ENCODE results near the gene ATP6AP1. TPM values are rescaled to one million over a fixed set of nuclear protein-coding genes. Genes with fewer than 3 reads are reported as not detected.

The ATP6AP1 gene
- total RNA-seq, 6 experiments from 2014 or later: 26.5 to 41.4 (median 32.4) TPM

DNA sequence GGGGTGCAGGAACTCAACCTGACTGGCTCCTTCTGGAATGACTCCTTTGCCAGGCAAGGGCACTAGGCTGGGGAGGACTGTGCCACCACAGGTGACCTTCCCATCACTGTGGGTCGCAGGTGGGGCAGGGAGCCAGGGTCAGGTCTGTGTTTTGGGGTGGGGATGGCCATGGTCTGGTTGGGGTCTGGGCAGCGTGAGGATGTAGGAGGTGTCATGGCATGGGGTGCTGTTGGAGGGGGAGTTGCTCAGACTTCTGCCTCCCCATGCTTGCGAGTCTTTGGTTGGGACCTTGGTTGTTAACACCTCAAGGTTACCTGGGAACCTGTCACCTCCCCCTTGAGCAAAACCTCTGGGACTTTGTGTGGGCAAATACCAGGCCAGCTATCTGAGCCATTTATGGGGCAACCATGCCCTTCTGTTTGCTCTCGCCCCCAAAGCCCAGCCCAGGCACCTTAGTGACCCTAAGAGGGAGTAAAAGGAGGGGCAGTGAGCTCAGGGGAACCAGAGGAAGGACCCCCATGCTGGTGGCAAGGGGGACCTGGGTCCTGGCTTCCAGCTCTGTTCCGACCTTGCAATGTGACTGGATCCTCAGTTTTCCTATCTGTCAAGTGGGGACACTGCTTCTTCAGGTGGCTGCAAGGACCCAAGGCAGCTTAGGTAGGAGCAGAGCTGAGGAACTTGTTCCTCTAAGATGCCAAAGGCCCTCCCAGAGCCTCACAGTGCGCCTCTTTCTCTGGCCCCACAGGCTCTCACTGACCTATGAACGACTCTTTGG lies 6.1 kb downstream of the ATP6AP1 start:
- Histone ChIP-seq H3K9me3 (no peaks in the 10 kb centered on the region), H3K27me3 (no peaks in the 10 kb centered on the region), H3K4me3 (no peak overlapping the region), H3K4me1 (peaks cover 0 to 2% (median 0%) of the 10 kb centered on the region in 4 donors), H3K27ac (no peak overlapping the region), H3K36me3 (peaks cover 0 to 2% (median 0%) of the 10 kb centered on the region in 4 donors)
- ATAC-seq (no peak), DNase-seq (no peak)
- intact Hi-C loops (cut with DNase I): no loop called here
- WGBS (ENCODE audit: insufficient coverage, low coverage, low lambda C conversion rate, missing lambda C conversion rate): 67% methylated on average over 1 of the region's 7 CpGs
- no peak for TF ChIP-seq CTCF (IDR thresholded peaks at IDR 0.05)
- TF ChIP-seq POLR2A (IDR thresholded peaks at IDR 0.05): no peak

DNA sequence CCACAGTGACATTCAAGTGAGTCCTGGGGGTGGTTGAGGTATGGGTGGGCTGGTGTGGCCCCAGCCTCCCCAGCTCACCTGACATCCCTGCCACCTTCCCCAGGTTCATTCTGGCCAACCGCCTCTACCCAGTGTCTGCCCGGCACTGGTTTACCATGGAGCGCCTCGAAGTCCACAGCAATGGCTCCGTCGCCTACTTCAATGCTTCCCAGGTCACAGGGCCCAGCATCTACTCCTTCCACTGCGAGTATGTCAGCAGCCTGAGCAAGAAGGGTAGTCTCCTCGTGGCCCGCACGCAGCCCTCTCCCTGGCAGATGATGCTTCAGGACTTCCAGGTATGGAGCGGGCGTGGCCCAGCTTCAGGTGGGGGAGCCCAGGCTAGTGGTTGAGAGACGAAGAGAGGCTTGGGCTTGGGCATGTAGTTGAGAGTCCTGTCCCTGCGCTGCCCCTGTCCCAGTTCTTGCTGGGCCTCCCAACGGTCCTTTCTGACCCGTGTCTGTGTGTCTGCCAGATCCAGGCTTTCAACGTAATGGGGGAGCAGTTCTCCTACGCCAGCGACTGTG lies 6.8 kb downstream of the ATP6AP1 start:
- Histone ChIP-seq H3K4me3 (no peak overlapping the region), H3K27me3 (no peaks in the 10 kb centered on the region), H3K27ac (no peak overlapping the region), H3K4me1 (no peaks in the 10 kb centered on the region), H3K36me3 (peaks cover 0 to 2% (median 0%) of the 10 kb centered on the region in 4 donors), H3K9me3 (no peaks in the 10 kb centered on the region)
- intact Hi-C loops (cut with DNase I): no loop called here
- no CpG with 5 or more reads among the region's 19 CpGs for WGBS (ENCODE audit: insufficient coverage, low coverage, low lambda C conversion rate, missing lambda C conversion rate)
- TF ChIP-seq CTCF (IDR thresholded peaks at IDR 0.05) (no peak), POLR2A (IDR thresholded peaks at IDR 0.05) (no peak)
- no peak for DNase-seq
- ATAC-seq: no peak

DNA sequence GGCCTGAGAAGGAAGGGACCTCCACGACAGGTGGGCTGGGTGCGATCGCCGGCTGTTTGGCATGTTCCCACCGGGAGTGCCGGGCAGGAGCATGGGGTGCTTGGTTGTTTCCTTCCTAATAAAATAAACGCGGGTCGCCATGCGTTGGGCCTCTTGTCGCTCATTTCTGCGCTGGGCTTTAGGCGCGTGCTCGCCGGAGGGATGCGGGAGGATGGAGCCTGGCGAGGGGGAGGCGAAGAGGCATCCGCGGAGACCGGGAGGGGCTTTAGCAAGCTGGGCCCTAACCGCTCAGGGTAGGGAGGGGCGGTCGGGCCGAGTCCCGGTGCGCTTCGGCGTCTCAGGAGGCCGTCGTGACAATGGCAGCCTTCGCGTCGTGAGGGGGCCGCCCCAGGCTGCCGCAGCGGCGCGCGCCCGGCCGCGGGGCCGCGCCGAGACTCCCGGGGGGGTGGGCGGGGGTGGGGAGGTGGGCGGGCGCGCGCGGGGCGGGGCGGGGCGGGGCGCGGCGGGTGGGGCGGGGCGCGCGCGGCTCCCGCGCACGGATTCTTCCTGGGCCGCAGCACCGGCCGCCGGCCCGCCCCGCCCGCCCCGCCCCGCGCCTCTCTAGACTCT lies 8.0 kb downstream of the ATP6AP1 start:
- Histone ChIP-seq H3K27ac (peak overlapping the region; percentile 50 to 73 (median 57)), H3K4me1 (no peaks in the 10 kb centered on the region), H3K9me3 (no peaks in the 10 kb centered on the region), H3K36me3 (peaks cover 0 to 2% (median 0%) of the 10 kb centered on the region in 4 donors), H3K4me3 (peak overlapping the region; percentile 70 to 77 (median 71)), H3K27me3 (no peaks in the 10 kb centered on the region)
- no peak for TF ChIP-seq POLR2A (IDR thresholded peaks at IDR 0.05)
- TF ChIP-seq CTCF (IDR thresholded peaks at IDR 0.05): no peak
- peak in 3 of 4 donors; percentile 14 to 52 (median 44) for ATAC-seq
- intact Hi-C loops (cut with DNase I): no loop called here
- no peak for DNase-seq
- 30% methylated on average over 25 of the region's 78 CpGs for WGBS (ENCODE audit: insufficient coverage, low coverage, low lambda C conversion rate, missing lambda C conversion rate)

DNA sequence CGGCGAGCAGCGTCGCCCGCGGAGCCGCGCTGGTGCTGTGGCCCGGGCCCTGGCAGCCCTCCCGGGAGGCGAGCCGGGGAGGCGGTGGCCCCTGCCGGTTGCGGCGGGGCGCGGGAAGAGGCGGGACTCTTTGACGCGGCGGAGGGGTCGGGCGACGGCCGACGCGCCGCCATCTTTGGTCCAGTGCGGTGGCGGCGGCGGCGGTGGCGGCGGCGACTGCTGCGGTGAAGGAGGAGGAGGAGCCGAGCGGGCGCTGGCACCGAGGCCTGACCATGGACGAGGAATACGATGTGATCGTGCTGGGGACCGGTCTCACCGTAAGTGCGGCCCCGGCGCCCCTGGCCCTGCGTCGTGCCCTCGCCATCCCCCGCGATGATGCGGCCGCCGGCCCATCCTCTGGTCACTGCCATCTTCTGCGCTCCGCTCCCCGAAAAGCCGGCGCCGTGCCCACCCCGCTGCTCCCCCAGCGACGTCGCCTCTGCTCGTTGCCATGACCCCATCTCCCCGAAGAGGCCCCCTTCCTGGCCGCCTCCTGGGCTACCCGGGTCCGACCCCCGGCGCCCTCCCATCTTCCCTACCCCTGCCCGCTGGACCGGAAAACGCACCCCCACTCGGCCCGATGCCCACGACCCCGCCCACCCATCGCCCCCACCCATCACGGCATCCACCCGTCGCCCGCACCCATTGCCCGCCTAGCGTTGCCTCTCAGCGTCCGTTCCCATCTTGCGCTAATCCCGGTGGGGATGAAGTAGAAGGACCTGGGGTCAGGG lies 8.7 kb downstream of the ATP6AP1 start, which contains the start of gene GDI1:
Gene GDI1 (plus strand): TSS at position 172 of the 770 bp plus-strand sequence. CDS start 101 bp downstream, at position 273.
- ATAC-seq: peak; percentile 23 to 68 (median 54)
- peaks cover 0 to 2% (median 0%) of the 10 kb centered on the region in 4 donors for H3K36me3 ChIP-seq
- intact Hi-C loops (cut with DNase I): no loop called here

More for the DNA sequence above, 8.7 kb downstream of the ATP6AP1 start, which contains the start of gene GDI1:
- no peaks in the 10 kb centered on the region for H3K4me1 ChIP-seq
- no peaks in the 10 kb centered on the region for H3K9me3 ChIP-seq
- TF ChIP-seq POLR2A (IDR thresholded peaks at IDR 0.05) (peak; percentile 34), CTCF (IDR thresholded peaks at IDR 0.05) (no peak)
- peak within 1 kb of the TSS; percentile 70 to 77 (median 71) for H3K4me3 ChIP-seq
- 41% methylated on average over 41 of the region's 93 CpGs for WGBS (ENCODE audit: insufficient coverage, low coverage, low lambda C conversion rate, missing lambda C conversion rate)
- no peaks in the 10 kb centered on the region for H3K27me3 ChIP-seq
- peak within 1 kb of the TSS; percentile 50 to 73 (median 57) for H3K27ac ChIP-seq
- peak in 1 of 3 donors; percentile 55 for DNase-seq
